KOPT-K1 (cell line): ENCODE results near the gene PRR23E.

Source experiments
- H3K27ac ChIP-seq: fragments of 200-600 bp; sonication (generic); 2 replicates; pipeline ENCODE4 v1.5.1; 2016; ENCODE audit warnings: antibody characterized with exemption, mild to moderate bottlenecking, low read depth, low read length; ENCODE audit not compliant: poor library complexity, severe bottlenecking
- H3K36me3 ChIP-seq: fragments of 200-600 bp; sonication (generic); 2 replicates; pipeline ENCODE4 v1.5.1; 2017; ENCODE audit warnings: antibody characterized with exemption, mild to moderate bottlenecking, low read length, moderate library complexity; ENCODE audit not compliant: insufficient read depth
- H3K9me3 ChIP-seq: fragments of 200-600 bp; sonication (generic); 2 replicates; pipeline ENCODE4 v1.5.1; 2017; ENCODE audit warnings: antibody characterized with exemption, low read length, mild to moderate bottlenecking; ENCODE audit not compliant: insufficient read depth, poor library complexity, severe bottlenecking

The PRR23E gene

DNA sequence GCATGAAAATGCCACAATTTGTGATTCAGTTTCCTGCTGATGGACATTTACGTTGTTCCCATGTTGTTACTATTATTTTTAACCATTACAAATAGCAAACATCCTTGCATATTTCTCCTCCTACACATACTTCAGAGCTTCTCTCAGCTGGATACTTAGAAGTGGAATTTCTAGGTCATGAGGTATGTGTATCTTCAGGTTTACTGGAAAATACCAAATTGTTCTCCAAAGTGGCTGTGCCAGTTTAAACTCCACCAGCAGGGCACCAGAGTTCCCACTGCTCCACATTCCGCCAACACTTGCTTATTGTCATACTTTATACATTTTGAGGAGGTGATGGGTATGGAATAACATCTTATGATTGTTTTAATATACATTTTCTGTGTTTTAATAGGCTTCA lies 45.7 kb downstream of the PRR23E start:
- H3K27ac ChIP-seq, result no peak overlapping the region
- H3K36me3 ChIP-seq, result no peaks in the 10 kb centered on the region
- H3K9me3 ChIP-seq, result peaks cover 24% of the 10 kb centered on the region

DNA sequence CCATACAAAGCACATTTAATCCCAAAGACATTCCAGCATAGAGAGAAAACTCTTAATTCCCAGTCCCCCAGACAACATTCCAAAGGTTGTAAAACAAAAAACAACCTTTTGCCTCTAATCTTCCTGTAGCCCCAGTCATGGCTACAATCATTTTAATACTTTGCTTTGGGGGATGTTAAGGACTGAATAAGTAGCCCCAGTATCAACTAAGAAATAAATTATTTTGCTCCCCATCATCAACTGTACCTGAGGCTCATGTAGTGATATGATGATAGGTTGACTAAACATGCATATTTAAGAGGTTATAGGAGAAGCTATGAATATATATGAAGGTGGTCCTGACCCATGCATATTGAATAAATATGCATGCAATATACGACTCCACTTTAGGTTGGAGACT lies 54.4 kb downstream of the PRR23E start:
- Histone ChIP-seq H3K9me3 (peaks cover 47% of the 10 kb centered on the region), H3K36me3 (no peaks in the 10 kb centered on the region)

More for the DNA sequence above, 54.4 kb downstream of the PRR23E start:
- H3K27ac ChIP-seq, result no peak overlapping the region
